Mesothelial cell of epicardium (in vitro differentiated cells): Measurements from ENCODE around the gene PCDHGC4. TPM values are rescaled to one million over a fixed set of nuclear protein-coding genes. Genes with fewer than 3 reads are reported as not detected.

ENCODE experiments used
- DNase-seq, 2 experiments: peaks; one replicate each; pipeline ENCODE4 v3.0.0; 2021; ENCODE audit warnings: low spot score in 2 of 2; ENCODE audit not compliant: unreplicated experiment in 2 of 2
- H3K27ac Mint-ChIP-seq: 2 replicates; pipeline ENCODE4 v1.8.0; 2021; ENCODE audit warnings: mixed read lengths
- H3K27me3 Mint-ChIP-seq: 2 replicates; pipeline ENCODE4 v1.8.0; 2021; ENCODE audit warnings: low read depth, mixed read lengths
- H3K36me3 Mint-ChIP-seq: 2 replicates; pipeline ENCODE4 v1.8.0; 2021; ENCODE audit warnings: mixed read lengths
- H3K4me1 Mint-ChIP-seq: 2 replicates; pipeline ENCODE4 v1.8.0; 2021; ENCODE audit warnings: mixed read lengths
- H3K4me3 Mint-ChIP-seq: 2 replicates; pipeline ENCODE4 v1.8.0; 2021; ENCODE audit warnings: mild to moderate bottlenecking, moderate library complexity, mixed read lengths
- H3K9me3 Mint-ChIP-seq: 2 replicates; pipeline ENCODE4 v1.8.0; 2021; ENCODE audit warnings: mixed read lengths
- total RNA-seq: library from RNA; stranded (reverse); gene quantifications from 3 replicates; pipeline ENCODE4 v1.2.1, GENCODE V29; 2021
- TF ChIP-seq, protein P1 (sequence below): fragments of 200-600 bp; sonication (generic); IDR thresholded peaks from one replicate; pipeline ENCODE4 v1.5.0; 2021; ENCODE audit warnings: antibody characterized with exemption; ENCODE audit not compliant: unreplicated experiment

PCDHGC4 gene
- total RNA-seq, 1 donor from 2014 or later = 5.2 TPM

GRCh38 chr5:141514330-141515133 lies 29.7 kb downstream of the PCDHGC4 start:
- H3K27ac Mint-ChIP-seq = peak overlapping the region; percentile 95
- H3K4me3 Mint-ChIP-seq = peak overlapping the region; percentile 79
- H3K36me3 Mint-ChIP-seq = peaks cover 12% of the 10 kb centered on the region
- TF ChIP-seq, protein P1, sequence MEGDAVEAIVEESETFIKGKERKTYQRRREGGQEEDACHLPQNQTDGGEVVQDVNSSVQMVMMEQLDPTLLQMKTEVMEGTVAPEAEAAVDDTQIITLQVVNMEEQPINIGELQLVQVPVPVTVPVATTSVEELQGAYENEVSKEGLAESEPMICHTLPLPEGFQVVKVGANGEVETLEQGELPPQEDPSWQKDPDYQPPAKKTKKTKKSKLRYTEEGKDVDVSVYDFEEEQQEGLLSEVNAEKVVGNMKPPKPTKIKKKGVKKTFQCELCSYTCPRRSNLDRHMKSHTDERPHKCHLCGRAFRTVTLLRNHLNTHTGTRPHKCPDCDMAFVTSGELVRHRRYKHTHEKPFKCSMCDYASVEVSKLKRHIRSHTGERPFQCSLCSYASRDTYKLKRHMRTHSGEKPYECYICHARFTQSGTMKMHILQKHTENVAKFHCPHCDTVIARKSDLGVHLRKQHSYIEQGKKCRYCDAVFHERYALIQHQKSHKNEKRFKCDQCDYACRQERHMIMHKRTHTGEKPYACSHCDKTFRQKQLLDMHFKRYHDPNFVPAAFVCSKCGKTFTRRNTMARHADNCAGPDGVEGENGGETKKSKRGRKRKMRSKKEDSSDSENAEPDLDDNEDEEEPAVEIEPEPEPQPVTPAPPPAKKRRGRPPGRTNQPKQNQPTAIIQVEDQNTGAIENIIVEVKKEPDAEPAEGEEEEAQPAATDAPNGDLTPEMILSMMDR = no peak
- DNase-seq = no peak
- H3K27me3 Mint-ChIP-seq = no peaks in the 10 kb centered on the region
- no peaks in the 10 kb centered on the region for H3K9me3 Mint-ChIP-seq
- H3K4me1 Mint-ChIP-seq = peaks cover 43% of the 10 kb centered on the region

DNA sequence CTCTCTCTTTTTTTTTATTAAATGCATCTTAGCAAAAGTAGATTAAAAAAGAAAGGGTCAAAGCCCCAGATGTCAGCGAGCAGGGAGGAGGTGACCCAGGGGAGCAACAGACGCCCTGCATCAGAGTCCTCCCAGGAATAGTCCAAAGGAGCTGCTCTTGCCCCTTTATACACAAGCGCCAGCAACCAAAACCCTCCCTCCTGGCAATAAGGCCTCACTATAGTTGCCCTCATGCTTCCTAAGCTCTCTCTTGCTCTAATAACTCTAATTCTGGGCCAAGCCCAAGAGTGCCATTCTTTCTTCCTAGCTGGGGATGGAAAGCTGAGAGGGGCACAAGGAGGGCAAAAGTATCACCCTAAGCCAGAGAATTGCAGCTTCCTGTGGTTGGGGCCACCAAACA lies 30.3 kb downstream of the PCDHGC4 start:
- peaks cover 17% of the 10 kb centered on the region for H3K36me3 Mint-ChIP-seq
- H3K4me1 Mint-ChIP-seq = peaks cover 39% of the 10 kb centered on the region
- H3K27ac Mint-ChIP-seq = peak overlapping the region; percentile 95
- DNase-seq = no peak
- H3K27me3 Mint-ChIP-seq = no peaks in the 10 kb centered on the region
- H3K9me3 Mint-ChIP-seq = no peaks in the 10 kb centered on the region
- TF ChIP-seq, protein P1 = no peak
- no peak overlapping the region for H3K4me3 Mint-ChIP-seq

DNA sequence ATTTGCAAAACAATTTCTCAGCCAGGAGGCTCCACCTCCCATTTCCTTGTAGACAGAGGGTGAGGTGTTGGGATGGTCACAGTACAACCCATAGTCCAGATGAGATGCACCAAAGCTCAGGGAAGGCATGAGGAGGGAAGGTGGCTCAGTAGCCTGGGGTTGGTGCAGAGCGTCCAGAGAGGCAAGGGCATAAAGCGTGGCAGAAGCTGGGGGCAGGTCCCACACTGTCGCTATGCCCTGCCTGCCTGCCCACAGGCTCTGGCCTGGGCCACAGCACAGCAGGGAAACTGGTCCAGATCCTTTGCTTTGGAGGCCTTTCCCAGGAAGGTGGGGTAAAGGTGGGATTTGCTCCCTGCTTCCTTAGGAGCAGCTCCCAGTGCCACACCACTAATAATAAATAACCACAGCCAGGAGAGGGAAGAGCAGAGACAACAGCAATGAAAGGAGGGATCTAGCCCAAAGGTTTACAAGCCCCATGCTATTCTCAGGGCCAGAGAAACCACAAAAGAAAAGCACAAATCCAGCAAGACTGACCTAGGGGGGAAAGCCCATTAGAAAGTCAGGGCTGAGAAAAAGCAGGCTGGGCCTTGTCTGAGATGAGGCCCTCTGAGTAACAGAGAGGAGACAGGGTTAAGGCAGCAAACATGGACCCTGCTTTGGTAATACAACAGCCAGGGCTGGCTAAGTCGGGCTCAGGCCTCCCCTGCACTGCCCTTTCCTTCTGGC lies 31.3 kb downstream of the PCDHGC4 start:
- DNase-seq = no peak
- Mint-ChIP-seq H3K27ac (peak overlapping the region; percentile 95), H3K27me3 (no peaks in the 10 kb centered on the region), H3K4me3 (no peak overlapping the region), H3K36me3 (peaks cover 22% of the 10 kb centered on the region), H3K9me3 (no peaks in the 10 kb centered on the region), H3K4me1 (peaks cover 41% of the 10 kb centered on the region)
- TF ChIP-seq, protein P1 = no peak

- Mint-ChIP-seq H3K36me3 (peaks cover 17% of the 10 kb centered on the region), H3K9me3 (no peaks in the 10 kb centered on the region), H3K27ac (peak overlapping the region; percentile 95), H3K4me1 (peaks cover 47% of the 10 kb centered on the region), H3K27me3 (no peaks in the 10 kb centered on the region), H3K4me3 (no peak overlapping the region)
- DNase-seq = no peak
- TF ChIP-seq, protein P1 = no peak
These were observed 31.8 kb downstream of the PCDHGC4 start for GRCh38 chr5:141516672-141517025.

GRCh38 chr5:141517312-141517711 lies 32.5 kb downstream of the PCDHGC4 start:
- Mint-ChIP-seq H3K27me3 (no peaks in the 10 kb centered on the region), H3K27ac (peak overlapping the region; percentile 95), H3K9me3 (no peaks in the 10 kb centered on the region), H3K4me3 (no peak overlapping the region), H3K36me3 (peaks cover 15% of the 10 kb centered on the region), H3K4me1 (peaks cover 51% of the 10 kb centered on the region)
- TF ChIP-seq, protein P1 = no peak
- no peak for DNase-seq
